Stimulated activated CD4-positive, alpha-beta T cell treated with anti-CD3 and anti-CD28 coated beads, Interleukin-4, amount 100 ng/mL, for 1 hour (primary cell): ENCODE data around the gene CEL.

ENCODE experiments used
- DNase-seq: peaks from one replicate; pipeline ENCODE4 v3.0.0-alpha.2; 2020

Gene CEL

GRCh38 chr9:133119103-133119845 lies 57.5 kb downstream of the CEL start:
- no peak for DNase-seq

GRCh38 chr9:133119846-133120500 lies 58.2 kb downstream of the CEL start:
- no peak for DNase-seq

DNA sequence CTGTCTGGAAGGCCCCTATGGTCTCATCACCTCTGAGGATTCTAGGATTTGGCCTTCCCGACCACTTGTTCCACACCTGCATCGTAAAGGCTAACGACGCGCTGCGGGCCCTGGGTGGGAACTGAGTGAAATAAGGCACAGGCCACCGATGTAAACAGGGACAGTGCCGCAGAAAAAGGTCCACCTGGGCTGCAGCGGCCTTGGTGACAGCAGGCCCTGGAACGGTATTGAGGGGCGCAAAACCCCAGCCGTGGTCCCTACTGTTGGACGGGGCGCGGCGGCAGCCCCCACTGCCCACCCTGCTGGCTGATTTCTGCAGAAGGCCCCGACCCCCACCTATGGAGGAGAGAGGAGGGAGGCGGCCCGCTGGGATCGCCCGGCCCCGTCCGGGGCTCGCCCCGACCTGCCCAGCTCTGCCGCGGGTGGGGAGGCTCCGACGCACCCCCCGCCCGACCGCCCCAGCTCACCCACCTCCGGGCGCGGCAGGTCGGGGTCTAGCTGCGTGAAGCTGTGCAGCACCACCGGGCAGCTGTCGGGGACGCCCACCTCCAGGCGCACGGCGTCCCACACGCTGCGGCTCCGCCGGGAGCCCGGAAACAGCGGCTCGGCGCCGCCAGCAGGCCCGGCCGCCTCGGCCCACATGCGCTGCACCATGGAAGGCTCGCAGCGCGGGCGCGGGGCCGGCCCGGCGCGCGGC lies 58.9 kb downstream of the CEL start:
- no peak for DNase-seq
